ENCODE results near the gene RPLP1.

The RPLP1 gene

DNA sequence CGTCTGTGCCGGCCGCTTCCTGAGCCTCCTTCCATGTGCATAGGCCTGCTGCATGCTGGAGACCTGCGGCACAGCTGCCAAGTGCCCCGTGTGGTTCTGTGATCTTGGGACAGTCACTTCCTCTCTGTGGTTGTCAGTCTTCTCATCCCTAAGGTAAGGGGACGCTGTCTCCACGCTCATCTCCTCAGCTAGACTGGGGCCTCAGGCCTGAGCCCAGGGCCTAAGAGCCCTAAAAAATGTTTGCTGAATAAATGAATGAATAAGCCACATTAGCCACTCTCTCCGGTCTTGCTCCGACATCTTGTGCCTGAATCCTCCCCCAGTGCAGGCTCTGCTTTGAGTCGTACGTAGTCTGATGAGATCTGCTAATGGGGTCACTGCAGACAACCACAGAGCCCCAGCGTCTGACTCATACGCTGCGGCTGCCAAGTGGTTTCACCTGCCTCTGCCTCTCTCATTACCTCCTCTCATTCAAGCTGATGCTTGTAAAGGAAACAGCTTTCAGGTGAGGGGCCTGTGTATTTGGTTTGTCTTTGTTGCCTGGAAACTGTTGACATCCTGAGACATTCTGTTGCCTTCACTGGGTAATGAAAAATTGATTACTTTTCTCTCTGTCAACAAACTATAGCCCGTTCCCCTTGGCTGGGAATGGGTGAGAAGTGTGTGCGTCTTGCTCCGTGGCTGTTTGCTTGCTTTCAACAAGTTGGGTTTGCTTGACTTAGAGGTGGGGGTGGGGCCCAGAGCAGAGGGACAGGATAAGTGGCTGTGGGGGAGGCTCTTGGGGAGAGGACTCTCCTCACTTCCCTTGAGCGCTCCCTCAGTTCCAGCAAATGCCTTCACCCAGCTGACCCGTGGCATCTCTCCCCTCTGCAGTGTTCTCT is 15.9 kb downstream of the RPLP1 start:
- no peak overlapping the region for H3K4me3 ChIP-seq (replicated peaks; ENCODE audit: low read depth, low read length)
- TF ChIP-seq, protein P1, sequence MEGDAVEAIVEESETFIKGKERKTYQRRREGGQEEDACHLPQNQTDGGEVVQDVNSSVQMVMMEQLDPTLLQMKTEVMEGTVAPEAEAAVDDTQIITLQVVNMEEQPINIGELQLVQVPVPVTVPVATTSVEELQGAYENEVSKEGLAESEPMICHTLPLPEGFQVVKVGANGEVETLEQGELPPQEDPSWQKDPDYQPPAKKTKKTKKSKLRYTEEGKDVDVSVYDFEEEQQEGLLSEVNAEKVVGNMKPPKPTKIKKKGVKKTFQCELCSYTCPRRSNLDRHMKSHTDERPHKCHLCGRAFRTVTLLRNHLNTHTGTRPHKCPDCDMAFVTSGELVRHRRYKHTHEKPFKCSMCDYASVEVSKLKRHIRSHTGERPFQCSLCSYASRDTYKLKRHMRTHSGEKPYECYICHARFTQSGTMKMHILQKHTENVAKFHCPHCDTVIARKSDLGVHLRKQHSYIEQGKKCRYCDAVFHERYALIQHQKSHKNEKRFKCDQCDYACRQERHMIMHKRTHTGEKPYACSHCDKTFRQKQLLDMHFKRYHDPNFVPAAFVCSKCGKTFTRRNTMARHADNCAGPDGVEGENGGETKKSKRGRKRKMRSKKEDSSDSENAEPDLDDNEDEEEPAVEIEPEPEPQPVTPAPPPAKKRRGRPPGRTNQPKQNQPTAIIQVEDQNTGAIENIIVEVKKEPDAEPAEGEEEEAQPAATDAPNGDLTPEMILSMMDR (IDR thresholded peaks at IDR 0.05; ENCODE audit: low read length, missing control alignments), result no peak
- peak; percentile 33 for DNase-seq (ENCODE audit: low read depth)

DNA sequence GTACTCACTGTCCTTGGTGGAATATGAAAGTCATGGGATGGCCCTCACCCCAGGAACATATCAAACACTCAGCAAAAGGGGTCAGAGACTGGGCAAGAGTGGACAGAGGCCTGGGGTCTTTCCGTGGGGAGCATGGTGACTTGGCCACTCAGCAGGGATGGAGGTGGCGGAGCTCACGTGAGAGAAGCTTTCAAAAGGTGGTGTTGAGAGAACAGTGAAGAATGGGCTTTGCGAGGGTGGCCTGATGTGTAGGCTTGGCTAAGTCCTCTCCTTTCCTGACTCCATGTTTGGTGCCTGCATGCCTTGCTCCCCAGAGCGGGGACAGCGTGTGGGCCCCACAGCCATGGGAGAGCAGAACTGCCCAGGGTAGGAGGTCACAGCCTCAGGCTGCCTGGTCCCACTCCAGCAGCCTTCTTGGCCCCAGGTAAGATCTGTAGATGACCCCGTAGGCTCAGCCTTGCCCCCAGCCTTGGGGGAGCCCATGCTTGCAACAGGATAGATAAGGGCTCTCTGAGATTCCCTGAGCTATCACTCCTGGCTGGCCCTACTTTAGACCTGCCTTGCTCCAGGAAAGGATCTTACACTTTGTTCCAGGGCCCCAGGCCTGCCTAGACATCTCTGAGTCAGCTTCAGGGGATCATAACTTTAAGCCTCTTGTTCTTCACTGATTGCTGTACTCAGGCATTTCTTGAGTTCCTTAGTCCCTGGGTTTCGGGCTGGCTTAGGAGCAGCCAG is 17.0 kb downstream of the RPLP1 start:
- H3K4me3 ChIP-seq (replicated peaks; ENCODE audit: low read depth, low read length), result no peak overlapping the region
- TF ChIP-seq, protein P1 (IDR thresholded peaks at IDR 0.05; ENCODE audit: low read length, missing control alignments), result no peak
- DNase-seq (ENCODE audit: low read depth), result no peak

DNA sequence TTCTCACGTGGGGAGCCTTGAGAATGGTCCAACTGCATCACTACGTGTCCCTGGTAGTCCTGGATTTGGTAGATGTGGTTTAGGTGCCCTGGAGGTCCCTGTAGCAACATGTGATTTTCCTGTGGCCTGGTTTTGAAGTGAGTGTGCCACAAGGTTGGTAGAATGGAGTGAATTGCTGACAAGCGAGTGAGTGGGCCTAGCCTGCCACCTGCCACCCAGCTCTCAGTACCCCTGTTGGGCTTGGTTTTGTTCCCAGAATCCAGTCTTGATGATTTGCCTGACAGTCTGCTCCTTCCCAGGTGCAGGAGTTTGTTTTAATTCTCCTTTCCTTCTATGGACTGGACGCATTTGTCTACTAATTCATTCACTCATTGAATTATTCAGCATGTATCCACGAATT is 19.4 kb downstream of the RPLP1 start:
- TF ChIP-seq, protein P1 (IDR thresholded peaks at IDR 0.05; ENCODE audit: low read length, missing control alignments), result no peak
- no peak overlapping the region for H3K4me3 ChIP-seq (replicated peaks; ENCODE audit: low read depth, low read length)
- DNase-seq (ENCODE audit: low read depth), result no peak

DNA sequence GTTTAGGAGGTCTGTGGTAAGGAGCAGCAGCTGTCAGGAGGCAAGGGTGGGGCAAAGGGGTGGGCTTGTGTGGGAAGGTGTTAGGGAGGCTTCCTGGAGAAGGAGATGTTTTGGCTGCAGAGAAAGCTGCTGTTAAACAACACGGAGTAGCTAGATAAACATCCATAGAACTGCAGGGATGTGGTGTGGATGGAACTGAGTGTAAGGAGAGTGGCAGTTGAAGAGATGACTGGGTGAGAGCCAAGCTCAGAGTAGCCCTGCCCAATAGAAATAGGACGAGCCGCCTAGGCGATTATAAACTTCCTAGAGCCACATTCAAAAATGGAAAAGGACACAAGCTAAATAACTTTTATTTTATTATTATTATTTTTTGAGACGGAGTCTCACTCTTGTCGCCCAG is 19.9 kb downstream of the RPLP1 start:
- DNase-seq (ENCODE audit: low read depth), result no peak
- H3K4me3 ChIP-seq (replicated peaks; ENCODE audit: low read depth, low read length), result no peak overlapping the region
- TF ChIP-seq, protein P1 (IDR thresholded peaks at IDR 0.05; ENCODE audit: low read length, missing control alignments), result no peak

DNA sequence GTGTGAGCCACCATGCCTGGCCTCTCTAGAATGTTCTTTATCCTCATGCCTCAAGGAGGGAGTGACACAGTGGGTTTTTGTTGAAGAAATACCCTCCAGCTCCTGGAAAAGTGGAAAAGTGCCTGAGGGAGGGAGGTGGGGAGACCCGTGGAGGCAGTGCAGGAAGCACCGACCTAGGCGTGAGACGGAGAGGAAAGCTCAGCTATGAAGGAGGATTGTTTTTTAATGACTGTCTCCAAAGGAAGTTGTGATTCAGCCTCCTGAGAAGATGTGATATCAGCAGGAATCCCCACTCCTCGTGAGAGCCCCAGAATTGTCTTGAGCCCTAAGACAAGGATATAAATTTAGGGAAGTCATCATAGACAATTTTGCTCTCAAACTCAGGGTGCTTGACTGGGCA is 21.7 kb downstream of the RPLP1 start:
- TF ChIP-seq, protein P1 (IDR thresholded peaks at IDR 0.05; ENCODE audit: low read length, missing control alignments), result no peak
- no peak for DNase-seq (ENCODE audit: low read depth)
- no peak overlapping the region for H3K4me3 ChIP-seq (replicated peaks; ENCODE audit: low read depth, low read length)

DNA sequence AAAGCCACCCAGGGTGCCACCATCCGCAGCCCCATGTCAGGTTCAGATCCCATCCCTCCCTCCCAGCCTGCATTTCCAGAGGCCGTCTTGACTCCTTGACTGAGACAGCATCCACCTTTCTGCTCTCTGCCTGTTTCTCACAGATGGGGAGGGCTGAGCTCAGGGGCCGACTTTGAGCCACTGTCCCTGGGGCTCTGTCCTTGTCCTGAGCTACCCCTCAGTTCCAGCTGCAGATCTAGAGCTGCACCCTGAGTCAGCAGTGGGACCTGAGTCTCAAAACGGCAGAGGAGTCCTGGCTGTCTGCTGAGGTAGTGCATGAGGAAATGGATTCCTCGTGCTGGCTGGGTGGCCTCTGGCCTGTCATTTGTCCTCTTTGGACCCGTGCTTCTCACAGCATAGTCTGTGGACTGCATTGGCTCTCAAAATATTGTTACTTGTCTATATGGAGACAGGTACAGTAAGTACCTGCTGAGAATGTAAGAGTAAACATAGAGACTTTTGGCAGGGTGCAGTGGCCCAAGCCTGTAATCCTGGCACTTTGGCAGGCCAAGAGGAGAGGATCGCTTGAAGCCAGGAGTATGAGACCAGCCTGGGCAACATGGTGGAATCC is 22.3 kb downstream of the RPLP1 start:
- no peak for DNase-seq (ENCODE audit: low read depth)
- no peak overlapping the region for H3K4me3 ChIP-seq (replicated peaks; ENCODE audit: low read depth, low read length)
- TF ChIP-seq, protein P1 (IDR thresholded peaks at IDR 0.05; ENCODE audit: low read length, missing control alignments), result no peak

All from fibroblast of pulmonary artery (primary cell).